Memory B cell (primary cell): ENCODE results near the gene PALM3.
"Not testable (repeated sequence)": the region's sequence is repeated elsewhere in the genome, so short reads cannot be mapped to it uniquely, and the experiment has no call there.

Experiments
- ATAC-seq: fragments of 150-1000 bp; cut with Tn5 transposase; 2 replicates; pipeline ENCODE4 v1.10.0; 2021; ENCODE audit warnings: low read depth, mild to moderate bottlenecking, moderate library complexity
- DNase-seq, 2 donors: peaks; one replicate each; pipeline ENCODE4 v3.0.0; 2022; ENCODE audit warnings: low spot score in 2 of 2
- H3K27ac Mint-ChIP-seq: one replicate; pipeline ENCODE4 v1.8.0; 2022; ENCODE audit warnings: mild to moderate bottlenecking, moderate library complexity, mixed read lengths
- H3K27me3 Mint-ChIP-seq: one replicate; pipeline ENCODE4 v1.8.0; 2022; ENCODE audit warnings: mixed read lengths
- H3K36me3 Mint-ChIP-seq: one replicate; pipeline ENCODE4 v1.8.0; 2022; ENCODE audit warnings: mild to moderate bottlenecking, mixed read lengths
- H3K4me1 Mint-ChIP-seq: one replicate; pipeline ENCODE4 v1.8.0; 2022; ENCODE audit warnings: mixed read lengths
- H3K4me3 Mint-ChIP-seq: one replicate; pipeline ENCODE4 v1.8.0; 2022; ENCODE audit warnings: mild to moderate bottlenecking, moderate library complexity, mixed read lengths
- H3K9me3 Mint-ChIP-seq: one replicate; pipeline ENCODE4 v1.8.0; 2022; ENCODE audit warnings: mixed read lengths

Gene PALM3

DNA sequence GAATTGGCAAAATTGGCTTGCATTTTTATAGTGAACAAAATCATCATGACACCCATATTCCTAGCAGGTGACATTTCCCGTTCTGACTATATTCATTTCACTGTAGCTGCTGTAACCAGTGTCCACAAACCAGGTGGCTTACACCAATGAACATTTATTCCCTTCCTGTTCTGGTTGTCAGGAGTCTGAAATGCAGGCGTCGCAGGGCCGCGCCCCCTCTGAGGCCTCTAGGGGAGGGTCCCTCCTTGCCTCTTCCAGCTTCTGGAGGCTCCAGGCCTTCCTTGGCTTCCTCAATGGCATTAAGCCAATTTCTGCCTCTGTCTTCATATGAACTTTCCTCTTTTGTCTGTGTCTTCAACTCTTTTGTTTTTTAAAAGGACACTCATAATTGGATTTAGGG lies 40.4 kb downstream of the PALM3 start:
- no peak for DNase-seq
- no peaks in the 10 kb centered on the region for H3K27me3 Mint-ChIP-seq
- no peaks in the 10 kb centered on the region for H3K36me3 Mint-ChIP-seq
- no peaks in the 10 kb centered on the region for H3K9me3 Mint-ChIP-seq
- no peak overlapping the region for H3K4me3 Mint-ChIP-seq
- H3K4me1 Mint-ChIP-seq = peaks cover 13% of the 10 kb centered on the region
- no peak overlapping the region for H3K27ac Mint-ChIP-seq
- ATAC-seq = no peak

DNA sequence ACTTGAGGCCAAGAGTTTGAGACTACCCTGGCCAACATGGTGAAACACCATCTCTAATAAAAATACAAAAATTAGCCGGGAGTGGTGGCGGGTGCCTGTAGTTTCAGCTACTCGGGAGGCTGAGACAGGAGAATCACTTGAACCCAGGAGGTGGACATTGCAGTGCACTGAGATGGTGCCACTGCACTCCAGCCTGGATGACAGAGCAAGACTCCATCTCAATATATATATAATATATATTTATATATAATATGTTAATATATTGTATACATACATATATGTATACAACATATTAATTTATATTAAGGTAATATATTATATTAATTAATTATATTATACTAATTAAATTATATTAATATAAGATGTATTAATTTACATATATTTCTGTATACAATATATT lies 42.1 kb downstream of the PALM3 start:
- H3K27me3 Mint-ChIP-seq, H3K4me3 Mint-ChIP-seq, ATAC-seq, H3K9me3 Mint-ChIP-seq, H3K27ac Mint-ChIP-seq, DNase-seq, H3K36me3 Mint-ChIP-seq: not testable (repeated sequence)
- peaks cover 16% of the 10 kb centered on the region for H3K4me1 Mint-ChIP-seq

- Mint-ChIP-seq H3K4me1 (peaks cover 20% of the 10 kb centered on the region), H3K27ac (peak overlapping the region; percentile 16), H3K4me3 (peak overlapping the region; percentile 59), H3K36me3 (no peaks in the 10 kb centered on the region), H3K9me3 (no peaks in the 10 kb centered on the region), H3K27me3 (no peaks in the 10 kb centered on the region)
- DNase-seq = no peak
- peak; percentile 63 for ATAC-seq
Measured at GRCh38 chr19:14019100-14019499, 42.8 kb downstream of the PALM3 start.

DNA sequence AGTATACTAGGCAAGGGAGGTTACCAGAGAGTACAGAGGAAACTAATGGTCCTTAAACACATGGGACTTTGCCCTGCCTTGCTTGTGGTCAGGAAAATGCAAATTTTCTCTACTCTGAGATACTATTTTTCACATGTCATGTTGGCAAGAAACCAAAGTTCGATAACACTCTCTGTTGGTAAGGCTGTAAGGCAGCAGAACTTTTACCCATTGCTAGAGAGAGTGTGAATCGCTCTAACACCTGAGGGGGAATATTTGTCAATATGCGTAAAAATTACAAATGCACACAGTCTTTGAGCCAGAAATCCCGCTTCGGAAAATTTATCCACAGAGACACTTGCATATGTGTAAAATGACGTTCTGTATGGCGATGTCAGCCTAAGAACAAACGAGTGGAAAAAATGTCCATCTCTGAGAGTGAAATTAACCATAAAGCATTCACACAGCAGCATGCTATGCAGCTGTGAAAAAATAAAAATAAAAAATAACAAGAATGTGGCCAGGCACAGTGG lies 46.3 kb downstream of the PALM3 start:
- no peaks in the 10 kb centered on the region for H3K27me3 Mint-ChIP-seq
- H3K9me3 Mint-ChIP-seq = no peaks in the 10 kb centered on the region
- DNase-seq = peak in 1 of 2 donors; percentile 52
- H3K4me1 Mint-ChIP-seq = peaks cover 23% of the 10 kb centered on the region
- no peaks in the 10 kb centered on the region for H3K36me3 Mint-ChIP-seq
- ATAC-seq = peak; percentile 91
- H3K27ac Mint-ChIP-seq = peak overlapping the region; percentile 91
- H3K4me3 Mint-ChIP-seq = peak overlapping the region; percentile 77

- no peaks in the 10 kb centered on the region for H3K36me3 Mint-ChIP-seq
- peak overlapping the region; percentile 10 for H3K27ac Mint-ChIP-seq
- DNase-seq (no peak), ATAC-seq (no peak)
- no peak overlapping the region for H3K4me3 Mint-ChIP-seq
- no peaks in the 10 kb centered on the region for H3K27me3 Mint-ChIP-seq
- peaks cover 17% of the 10 kb centered on the region for H3K4me1 Mint-ChIP-seq
- no peaks in the 10 kb centered on the region for H3K9me3 Mint-ChIP-seq
Measured at GRCh38 chr19:14012378-14012915, 49.4 kb downstream of the PALM3 start.

DNA sequence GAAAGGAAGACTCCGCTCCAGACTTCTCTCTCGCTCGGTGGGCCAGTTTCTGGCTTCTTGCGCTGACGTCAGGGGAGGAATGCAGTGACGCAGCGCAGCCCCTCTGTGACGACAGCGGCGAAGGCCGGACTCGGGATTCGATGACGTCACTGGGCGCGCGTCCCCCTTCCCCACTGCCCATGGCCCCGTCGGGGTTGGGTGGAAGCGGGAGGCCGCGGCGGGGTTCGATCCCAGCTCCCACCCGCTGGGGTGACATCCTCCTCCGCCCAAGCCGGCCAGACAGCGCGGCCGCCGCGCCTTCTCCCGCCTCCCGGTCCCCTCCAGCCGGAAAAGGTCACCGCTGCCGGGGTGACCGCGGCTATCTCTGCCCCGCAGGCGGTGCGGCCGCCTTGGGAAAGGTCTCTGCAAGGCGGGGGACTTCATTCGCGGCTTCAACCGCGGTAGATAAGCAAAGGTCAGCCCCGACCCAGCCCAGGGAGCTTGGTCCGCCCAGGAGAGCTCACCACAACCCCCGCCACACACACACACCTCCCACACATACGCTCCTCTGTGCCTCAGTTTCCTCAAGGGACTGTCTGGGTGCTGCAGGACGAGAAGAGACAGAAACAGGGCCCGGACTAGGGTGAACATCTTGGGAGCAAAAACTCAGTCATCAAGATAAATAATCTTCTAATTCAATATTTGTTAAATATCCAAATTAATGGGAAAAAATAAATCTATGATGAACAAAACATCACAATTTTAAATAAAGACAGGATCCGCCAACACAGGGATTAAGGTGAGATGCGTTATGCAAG lies 54.9 kb downstream of the PALM3 start:
- DNase-seq = peak in 1 of 2 donors; percentile 96
- no peaks in the 10 kb centered on the region for H3K9me3 Mint-ChIP-seq
- no peaks in the 10 kb centered on the region for H3K27me3 Mint-ChIP-seq
- H3K4me1 Mint-ChIP-seq = peaks cover 34% of the 10 kb centered on the region
- H3K4me3 Mint-ChIP-seq = peak overlapping the region; percentile 90
- no peak for ATAC-seq
- H3K27ac Mint-ChIP-seq = peak overlapping the region; percentile 100
- no peaks in the 10 kb centered on the region for H3K36me3 Mint-ChIP-seq

- ATAC-seq = peak; percentile 66
- Mint-ChIP-seq H3K27ac (peak within 1 kb of the TSS; percentile 100), H3K4me1 (peaks cover 34% of the 10 kb centered on the region)
Measured at GRCh38 chr19:14006085-14006765, 55.7 kb downstream of the PALM3 start, which contains the start of gene RFX1. RFX1 (minus strand) TSS chr19:14006320; CDS start chr19:13993843, 12,477 bp downstream.

GRCh38 chr19:14005349-14006084 lies 56.4 kb downstream of the PALM3 start:
- Mint-ChIP-seq H3K9me3 (no peaks in the 10 kb centered on the region), H3K27me3 (no peaks in the 10 kb centered on the region), H3K4me1 (peaks cover 39% of the 10 kb centered on the region), H3K27ac (peak overlapping the region; percentile 100), H3K36me3 (no peaks in the 10 kb centered on the region), H3K4me3 (peak overlapping the region; percentile 90)
- DNase-seq = peak; percentile 90 to 97
- peak; percentile 48 for ATAC-seq

More at GRCh38 chr19:14006085-14006765, 55.7 kb downstream of the PALM3 start, which contains the start of gene RFX1:
- no peaks in the 10 kb centered on the region for H3K36me3 Mint-ChIP-seq
- peak within 1 kb of the TSS; percentile 90 for H3K4me3 Mint-ChIP-seq
- no peaks in the 10 kb centered on the region for H3K27me3 Mint-ChIP-seq
- H3K9me3 Mint-ChIP-seq = no peaks in the 10 kb centered on the region
- peak; percentile 99 to 100 for DNase-seq

GRCh38 chr19:14004619-14005348 lies 57.1 kb downstream of the PALM3 start:
- ATAC-seq = no peak
- peak overlapping the region; percentile 86 for H3K4me3 Mint-ChIP-seq
- H3K36me3 Mint-ChIP-seq = no peaks in the 10 kb centered on the region
- no peaks in the 10 kb centered on the region for H3K9me3 Mint-ChIP-seq
- peak in 1 of 2 donors; percentile 31 for DNase-seq
- H3K27me3 Mint-ChIP-seq = no peaks in the 10 kb centered on the region
- peak overlapping the region; percentile 100 for H3K27ac Mint-ChIP-seq
- H3K4me1 Mint-ChIP-seq = peaks cover 45% of the 10 kb centered on the region
